Measurements from ENCODE around the gene PRR14.
"Not testable (repeated sequence)": the region's sequence is repeated elsewhere in the genome, so short reads cannot be mapped to it uniquely, and the experiment has no call there.

Gene PRR14

DNA sequence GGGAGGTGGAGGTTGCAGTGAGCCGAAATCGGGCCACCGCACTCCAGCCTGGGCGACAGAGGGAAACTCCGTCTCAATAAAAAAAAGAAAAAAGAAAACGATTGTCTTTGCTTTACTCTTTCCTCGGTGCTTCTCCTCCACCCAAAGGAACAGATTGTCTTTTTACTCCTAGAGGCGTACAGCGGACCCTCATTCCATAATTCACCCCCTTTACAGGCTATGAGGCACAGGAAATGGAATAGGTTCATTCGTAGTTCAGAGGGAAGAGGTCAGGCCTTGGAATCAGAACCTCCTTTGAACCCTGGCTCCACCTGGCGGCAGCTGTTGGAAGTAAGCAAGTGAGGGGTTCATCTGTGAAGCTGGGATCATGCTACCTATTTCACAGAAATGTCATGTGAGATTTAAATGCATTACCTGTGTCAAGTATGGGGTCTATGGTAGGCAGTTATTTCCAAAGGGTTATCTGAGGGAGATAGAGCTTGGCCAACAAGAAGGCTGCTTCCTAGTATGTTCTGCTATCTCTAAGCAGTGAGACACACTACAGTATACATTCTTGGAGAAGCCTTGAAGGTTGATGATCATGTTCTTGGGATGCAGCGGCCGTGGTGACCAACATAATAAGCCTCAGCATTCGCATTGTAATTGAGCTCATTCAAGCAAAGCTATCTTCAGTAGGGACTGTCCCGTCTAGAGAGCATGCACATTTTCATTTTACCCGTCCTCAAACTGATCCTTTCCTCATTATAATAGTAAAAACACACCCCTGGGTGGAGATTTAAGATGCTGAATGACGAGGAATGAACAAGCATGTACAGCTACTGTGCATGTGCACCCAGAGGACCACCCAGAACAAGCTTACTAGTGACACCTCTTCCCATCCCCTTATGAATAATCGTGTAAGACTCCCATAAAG, 21.9 kb upstream of the PRR14 start:
- in situ Hi-C loops (cut with MboI; ENCODE audit: low sequenced_read_pairs): no loop called here

DNA sequence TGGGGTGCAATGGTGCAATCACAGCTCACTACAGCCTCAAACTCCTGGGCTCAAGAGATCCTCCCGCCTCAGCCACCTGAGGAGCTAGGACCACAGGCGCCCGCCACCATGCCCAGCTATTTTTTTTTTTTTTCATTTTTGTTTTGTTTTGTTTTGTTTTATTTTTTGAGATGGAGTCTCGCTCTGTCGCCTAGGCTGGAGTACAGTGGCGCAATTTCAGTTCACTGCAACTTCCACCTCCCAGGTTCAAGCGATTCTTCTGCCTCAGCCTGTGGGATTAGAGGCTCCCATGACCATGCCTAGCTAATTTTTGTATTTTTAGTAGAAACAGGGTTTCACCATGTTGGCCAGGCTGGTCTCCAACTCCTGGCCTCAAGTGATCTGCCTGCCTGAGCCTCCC, 18.3 kb upstream of the PRR14 start:
- in situ Hi-C loops (cut with MboI; ENCODE audit: low sequenced_read_pairs): not testable (repeated sequence)

GRCh38 chr16:30633526-30633925, 17.2 kb upstream of the PRR14 start:
- in situ Hi-C loops (cut with MboI; ENCODE audit: low sequenced_read_pairs): no loop called here

DNA sequence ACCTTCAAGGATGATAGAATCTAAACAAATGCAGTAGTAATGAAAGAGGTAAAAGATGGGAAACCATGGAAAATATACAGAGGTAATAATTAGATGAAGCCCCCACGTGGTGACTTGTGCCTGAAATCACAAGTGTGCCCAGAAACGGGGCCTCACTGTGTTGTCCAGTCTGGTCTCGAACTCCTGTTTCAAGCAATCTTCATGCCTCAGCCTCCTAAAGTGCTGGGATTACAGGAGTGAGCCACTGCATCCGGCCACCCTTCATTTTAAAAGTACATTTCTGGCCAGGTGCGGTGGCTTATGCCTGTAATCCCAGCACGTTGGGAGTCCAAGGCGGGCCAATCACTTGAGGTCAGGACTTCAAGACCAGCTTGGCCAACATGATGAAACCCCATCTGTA, 14.2 kb upstream of the PRR14 start:
- in situ Hi-C loops (cut with MboI; ENCODE audit: low sequenced_read_pairs): no loop called here

DNA sequence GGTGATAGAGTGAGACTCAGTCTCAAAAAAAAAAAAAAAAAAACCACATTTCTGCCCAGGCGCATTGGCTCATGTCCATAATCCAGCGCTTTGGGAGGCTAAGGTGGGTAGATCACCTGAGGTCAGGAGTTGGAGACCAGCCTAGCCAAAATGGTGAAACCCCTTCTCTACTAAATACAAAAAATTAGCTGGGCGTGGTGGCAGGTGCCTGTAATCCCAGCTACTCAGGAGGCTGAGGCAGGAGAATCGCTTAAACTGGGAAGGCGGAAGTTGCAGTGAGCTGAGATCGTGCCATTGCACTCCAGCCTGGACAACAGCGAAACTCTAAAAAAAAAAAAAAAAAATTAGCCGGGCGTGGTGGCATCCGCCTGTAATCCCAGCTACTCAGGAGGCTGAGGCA, 13.6 kb upstream of the PRR14 start:
- in situ Hi-C loops (cut with MboI; ENCODE audit: low sequenced_read_pairs): not testable (repeated sequence)

DNA sequence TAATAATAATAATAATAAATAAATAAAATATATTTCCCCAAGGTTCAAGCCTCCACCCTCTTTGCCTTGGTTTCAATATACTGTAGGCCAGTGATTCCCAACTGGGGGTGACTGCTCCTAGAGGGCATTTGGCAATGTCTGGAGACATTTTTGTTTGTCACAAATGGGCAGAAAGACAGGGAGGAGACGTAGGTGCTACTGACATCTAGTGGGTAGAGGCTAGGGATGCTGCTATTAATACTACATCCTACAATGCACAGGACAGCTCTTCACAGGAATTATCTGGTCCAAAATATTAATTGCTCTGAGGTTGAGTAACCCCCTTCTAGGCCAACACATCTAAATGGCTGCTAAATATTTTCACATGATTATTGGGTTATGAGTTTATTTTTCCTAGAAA, 12.8 kb upstream of the PRR14 start:
- in situ Hi-C loops (cut with MboI; ENCODE audit: low sequenced_read_pairs): no loop called here

- in situ Hi-C loops (cut with MboI; ENCODE audit: low sequenced_read_pairs): no loop called here
Observed at GRCh38 chr16:30641378-30641982, 9.3 kb upstream of the PRR14 start.

- in situ Hi-C loops (cut with MboI; ENCODE audit: low sequenced_read_pairs): no loop called here
Observed at GRCh38 chr16:30644334-30644830, 6.4 kb upstream of the PRR14 start.

GRCh38 chr16:30645727-30646126, 5.0 kb upstream of the PRR14 start:
- in situ Hi-C loops (cut with MboI; ENCODE audit: low sequenced_read_pairs): no loop called here

DNA sequence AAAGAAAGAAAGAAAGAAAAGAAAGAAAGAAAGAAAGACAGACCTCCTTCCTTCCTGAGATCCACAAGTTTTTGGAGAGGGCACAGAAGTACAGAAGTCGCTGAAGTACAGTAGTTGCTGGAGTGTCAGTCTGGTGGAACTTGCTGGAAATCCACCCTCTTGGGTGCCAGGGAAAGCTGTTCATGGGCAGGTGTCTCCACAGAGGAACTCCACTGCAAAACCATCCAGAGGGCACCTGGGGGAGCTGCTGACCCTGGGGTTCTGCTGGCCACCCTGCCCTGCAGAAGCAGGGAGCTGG, 3.5 kb upstream of the PRR14 start:
- in situ Hi-C loops (cut with MboI; ENCODE audit: low sequenced_read_pairs): no loop called here

GRCh38 chr16:30649725-30650368, 913 bp upstream of the PRR14 start:
- in situ Hi-C loops (cut with MboI; ENCODE audit: low sequenced_read_pairs): no loop called here

GRCh38 chr16:30651124-30652004, 604 bp downstream of the PRR14 start:
- in situ Hi-C loops (cut with MboI; ENCODE audit: low sequenced_read_pairs): no loop called here

DNA sequence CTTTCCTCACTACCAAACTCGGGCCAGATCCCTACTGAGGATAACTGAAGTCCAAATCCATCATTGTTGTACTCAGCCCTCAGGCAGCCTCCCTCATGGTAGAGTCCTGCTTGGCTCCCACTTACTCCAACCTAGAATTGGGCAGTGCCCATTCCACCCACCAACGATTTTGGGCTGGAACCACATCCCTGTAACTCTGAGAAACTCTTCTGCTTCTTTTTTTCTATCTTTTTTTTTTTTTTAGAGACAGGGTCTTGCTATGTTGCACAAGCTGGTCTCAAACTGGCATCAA, 1.2 kb downstream of the PRR14 start:
- in situ Hi-C loops (cut with MboI; ENCODE audit: low sequenced_read_pairs): no loop called here

- in situ Hi-C loops (cut with MboI; ENCODE audit: low sequenced_read_pairs): no loop called here
Observed at GRCh38 chr16:30652718-30653117, 2.0 kb downstream of the PRR14 start.

- in situ Hi-C loops (cut with MboI; ENCODE audit: low sequenced_read_pairs): no loop called here
Observed at GRCh38 chr16:30654856-30655255, 4.1 kb downstream of the PRR14 start.

GRCh38 chr16:30655815-30656347, 5.1 kb downstream of the PRR14 start:
- in situ Hi-C loops (cut with MboI; ENCODE audit: low sequenced_read_pairs): no loop called here

GRCh38 chr16:30656388-30656787, 5.6 kb downstream of the PRR14 start:
- in situ Hi-C loops (cut with MboI; ENCODE audit: low sequenced_read_pairs): no loop called here

DNA sequence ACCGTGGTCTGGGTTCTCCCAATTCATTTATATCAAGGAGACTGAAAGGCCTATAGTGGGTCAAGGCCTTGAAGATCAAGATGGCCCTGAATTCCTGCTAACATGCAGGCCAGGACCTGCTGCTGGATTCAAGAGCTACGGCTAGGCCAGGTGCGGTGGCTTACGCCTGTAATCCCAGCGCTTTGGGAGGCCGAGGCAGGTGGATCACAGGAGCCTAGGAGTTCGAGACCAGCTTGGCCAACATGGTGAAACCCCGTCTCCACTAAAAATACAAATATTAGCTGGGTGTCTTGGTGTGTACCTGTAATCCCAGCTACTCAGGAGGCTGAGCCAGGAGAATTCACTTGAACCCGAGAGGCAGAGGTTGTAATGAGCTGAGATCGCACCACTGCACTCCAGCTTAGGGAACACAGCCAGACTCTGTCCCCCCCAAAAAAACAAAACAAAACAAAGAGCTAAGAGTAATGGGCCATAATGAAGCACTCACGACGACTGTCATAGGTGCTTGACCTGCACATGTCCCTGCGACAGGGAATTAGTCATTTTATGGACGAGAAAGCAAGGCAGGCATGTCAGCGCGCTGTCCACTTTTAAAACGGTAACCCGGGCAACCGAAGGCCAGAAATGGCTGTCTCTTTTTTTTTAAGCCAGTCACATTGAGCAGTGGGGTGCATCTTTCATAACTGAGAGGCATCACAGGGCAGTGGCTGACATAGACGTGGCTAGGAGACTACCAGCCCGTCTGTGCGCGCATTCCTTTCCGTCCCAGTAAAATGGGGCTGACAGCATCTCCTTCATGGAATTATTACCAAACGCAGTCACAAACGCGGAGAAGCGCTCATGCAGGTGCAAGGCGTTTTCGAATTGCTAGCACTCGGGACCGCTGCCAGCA, 6.5 kb downstream of the PRR14 start:
- in situ Hi-C loops (cut with MboI; ENCODE audit: low sequenced_read_pairs): no loop called here

DNA sequence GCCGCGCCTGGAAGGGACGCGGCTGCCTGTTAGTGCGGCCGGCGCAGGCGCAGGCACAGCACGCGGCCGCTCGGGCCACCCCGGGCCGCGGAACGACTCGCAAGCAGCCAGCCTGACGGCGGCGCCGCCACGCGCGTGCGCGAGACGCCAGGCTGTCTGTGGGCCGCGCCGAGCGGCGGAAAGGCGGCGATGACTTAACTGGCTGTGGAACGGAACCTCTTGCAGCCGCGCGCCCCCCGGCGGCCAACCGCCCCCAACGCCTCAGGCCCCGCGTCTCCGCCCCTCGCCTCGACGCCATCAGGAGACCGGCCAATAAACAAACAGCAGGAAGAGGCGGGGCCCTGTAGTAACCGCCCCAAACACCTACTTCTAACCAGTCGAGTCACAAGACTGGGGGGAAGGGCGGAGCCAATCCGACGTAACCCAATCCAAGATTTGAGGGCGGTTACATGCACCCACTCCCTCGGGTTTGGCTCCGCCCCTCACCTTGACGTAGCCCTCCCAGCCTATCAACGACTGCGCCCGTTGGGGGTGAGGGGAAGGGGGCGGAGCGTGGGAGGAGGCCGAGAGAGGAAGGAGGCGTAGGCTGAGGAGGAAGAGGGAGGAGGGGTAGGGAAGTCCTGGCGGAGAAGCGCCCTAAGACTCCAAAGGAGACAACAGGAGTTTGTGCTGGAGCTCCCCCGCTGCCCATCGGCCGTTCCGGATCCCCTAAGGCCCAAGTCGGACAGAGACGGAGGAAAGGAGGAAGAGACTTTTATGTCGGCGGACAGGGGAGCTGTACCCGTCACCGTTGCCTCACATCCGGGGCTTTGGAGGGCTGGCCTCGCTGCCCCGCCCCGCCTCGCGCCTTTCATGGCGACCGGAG, 7.3 kb downstream of the PRR14 start, which contains the start of gene FBRS:
TSS of gene FBRS (plus strand) at position 566 of the 865 bp plus-strand sequence. CDS start 1,088 bp downstream, outside the sequence.
- in situ Hi-C loops (cut with MboI; ENCODE audit: low sequenced_read_pairs): no loop called here
